NCI-H2196 (cell line): ENCODE results near the gene RYK.
"Not testable (repeated sequence)": the region's sequence is repeated elsewhere in the genome, so short reads cannot be mapped to it uniquely, and the experiment has no call there.

Experiments
- DNase-seq: peaks from one replicate; lab custom pipeline; 2025; ENCODE audit not compliant: unreplicated experiment; lab: John Stamatoyannopoulos, UW

RYK gene

DNA sequence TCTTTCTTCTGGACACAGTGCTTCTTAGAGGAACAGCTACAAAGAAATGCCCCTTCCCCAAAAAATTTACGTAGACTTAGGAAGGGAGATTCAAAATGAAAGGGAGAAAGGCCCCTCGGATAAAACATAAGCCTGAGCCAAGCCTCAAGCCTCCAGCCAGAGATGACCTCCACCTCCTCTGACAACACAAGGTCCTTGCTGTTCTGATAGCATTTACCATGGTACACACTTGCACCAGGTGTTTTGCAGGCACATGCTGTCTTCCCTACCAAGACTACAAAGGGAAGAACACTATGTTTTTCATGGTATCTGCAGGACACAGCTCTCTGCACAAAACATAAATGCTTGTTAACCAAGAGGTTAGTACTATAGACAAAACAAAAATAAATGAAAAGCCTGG is 27.8 kb downstream of the RYK start:
- DNase-seq: no peak

DNA sequence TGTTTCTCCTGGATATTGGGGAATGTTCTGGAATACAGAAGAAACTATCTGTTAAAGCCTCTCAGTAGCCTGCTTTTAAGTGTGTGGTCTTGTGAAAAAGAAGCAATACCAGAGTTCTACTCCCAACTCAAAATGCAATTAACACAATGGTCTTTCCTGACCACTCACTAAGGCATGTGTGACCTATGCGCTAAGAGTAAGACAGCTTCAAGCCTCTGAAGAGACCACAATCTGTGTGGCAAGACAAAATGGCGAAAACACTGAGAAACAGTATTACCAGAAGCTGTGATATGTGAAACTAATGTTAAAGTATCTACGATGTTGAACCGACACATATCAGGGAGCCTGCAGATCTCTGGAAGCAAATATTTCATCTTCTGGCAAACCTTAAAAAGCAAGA is 33.8 kb downstream of the RYK start:
- no peak for DNase-seq

DNA sequence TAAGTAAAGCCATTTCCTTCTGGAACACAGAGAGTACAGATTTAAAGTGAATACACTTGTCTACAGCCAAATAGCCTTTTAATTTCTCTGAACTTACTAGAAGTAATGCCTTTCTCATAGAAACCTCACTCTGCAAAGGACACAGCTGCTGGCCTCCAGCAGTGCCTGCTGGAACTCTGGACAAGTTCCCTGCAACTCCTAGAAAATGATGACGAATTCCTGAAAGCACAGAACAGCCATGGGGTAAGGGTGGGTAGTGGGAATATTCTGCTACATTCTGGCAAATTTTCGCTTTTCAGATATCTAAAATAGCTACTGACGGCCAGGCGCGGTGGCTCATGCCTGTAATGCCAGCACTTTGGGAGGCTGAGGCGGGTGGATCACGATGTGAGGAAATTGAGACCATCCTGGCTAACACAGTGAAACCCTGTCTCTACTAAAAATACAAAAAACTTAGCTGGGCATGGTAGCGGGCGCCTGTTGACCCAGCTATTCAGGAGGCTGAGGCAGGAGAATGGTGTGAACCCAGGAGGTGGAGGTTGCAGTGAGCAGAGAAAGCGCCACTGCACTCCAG is 34.4 kb downstream of the RYK start:
- no peak for DNase-seq

DNA sequence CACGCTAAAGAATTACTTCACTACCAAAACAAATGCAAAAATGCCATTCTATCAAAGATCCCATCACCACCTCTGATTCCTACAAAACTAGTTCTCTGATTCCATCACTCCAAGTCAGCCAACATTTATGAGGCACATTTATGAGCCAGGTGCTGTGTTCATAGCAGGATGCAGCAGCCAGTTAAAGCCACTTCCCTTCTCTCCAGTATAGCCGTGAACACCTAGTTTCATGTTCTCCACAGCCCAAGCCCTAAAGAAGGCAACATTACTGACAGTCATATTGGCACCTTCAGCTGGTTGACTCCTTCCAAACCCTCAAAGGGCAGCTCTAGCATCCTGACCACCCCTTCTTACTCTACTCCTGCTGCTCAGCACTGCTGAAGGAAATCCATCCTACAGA is 36.4 kb downstream of the RYK start:
- no peak for DNase-seq

DNA sequence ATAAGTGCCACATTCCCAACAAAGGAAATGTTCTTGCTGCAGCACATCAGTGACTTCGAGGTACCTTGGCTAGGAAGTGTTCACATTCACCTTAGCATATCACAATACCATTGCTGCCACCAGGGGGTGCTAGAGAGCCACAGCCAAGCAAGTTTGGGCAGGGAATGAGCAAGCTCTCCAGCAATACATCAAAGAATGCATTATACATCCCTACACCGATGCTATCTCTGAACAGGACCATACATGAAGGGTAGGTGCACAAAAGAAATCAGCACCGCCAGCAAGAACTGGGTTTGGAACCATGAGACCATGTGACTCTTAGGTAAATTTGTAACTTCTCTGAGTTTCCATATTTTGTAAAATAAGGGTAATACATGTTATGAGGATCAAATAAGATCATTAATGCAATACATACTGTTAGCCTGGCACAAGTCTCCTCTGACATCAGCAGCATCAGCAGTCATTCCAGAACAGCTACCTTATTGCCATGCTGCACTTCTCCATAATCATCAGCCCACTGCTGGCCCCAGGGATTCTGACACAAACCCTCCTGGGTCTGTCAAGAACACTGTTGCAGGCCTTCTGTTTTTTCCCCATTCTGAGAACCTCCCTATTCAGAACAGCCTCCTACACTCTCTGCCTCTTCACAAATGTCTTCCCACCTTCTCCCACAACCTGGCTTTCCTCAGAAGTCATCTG is 37.5 kb downstream of the RYK start:
- peak; percentile 92 for DNase-seq

DNA sequence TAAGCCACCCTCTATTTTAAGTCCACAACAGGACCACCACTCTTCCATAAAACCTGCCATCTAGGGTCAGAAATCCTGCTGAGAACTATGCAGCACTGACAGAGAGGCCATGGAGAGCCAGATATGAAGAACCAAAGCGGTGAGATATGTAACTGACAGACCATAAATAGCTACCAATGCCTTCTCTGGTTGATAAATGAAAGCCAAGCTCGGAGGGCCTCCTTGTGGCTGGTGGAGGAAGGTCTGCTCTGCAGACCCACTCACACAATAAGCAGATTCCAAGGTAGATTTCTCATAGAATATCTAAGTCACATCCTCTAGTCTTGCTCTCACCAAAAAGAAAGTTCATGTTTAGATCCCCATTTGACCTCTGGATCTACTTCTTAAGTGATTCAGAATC is 38.9 kb downstream of the RYK start:
- DNase-seq: peak; percentile 55

DNA sequence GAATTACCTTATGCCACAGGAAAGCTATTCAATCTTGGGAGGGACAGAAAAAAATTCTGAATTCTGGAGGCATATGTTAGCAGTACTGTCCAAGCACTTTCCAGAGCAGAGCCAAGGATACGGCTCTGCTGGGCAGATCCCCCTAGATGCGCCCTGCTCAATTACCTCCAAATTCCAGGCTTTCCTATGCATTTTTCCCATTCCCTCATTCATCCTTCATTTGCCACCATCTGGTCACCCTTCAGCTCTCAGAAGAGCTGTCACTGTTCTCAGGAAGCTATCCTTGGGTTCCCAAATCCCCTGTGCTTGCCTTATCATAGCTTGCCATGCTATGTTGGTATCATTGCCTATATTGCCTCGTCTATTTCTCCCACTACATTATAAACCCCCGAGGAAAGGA is 45.2 kb downstream of the RYK start:
- DNase-seq: no peak

DNA sequence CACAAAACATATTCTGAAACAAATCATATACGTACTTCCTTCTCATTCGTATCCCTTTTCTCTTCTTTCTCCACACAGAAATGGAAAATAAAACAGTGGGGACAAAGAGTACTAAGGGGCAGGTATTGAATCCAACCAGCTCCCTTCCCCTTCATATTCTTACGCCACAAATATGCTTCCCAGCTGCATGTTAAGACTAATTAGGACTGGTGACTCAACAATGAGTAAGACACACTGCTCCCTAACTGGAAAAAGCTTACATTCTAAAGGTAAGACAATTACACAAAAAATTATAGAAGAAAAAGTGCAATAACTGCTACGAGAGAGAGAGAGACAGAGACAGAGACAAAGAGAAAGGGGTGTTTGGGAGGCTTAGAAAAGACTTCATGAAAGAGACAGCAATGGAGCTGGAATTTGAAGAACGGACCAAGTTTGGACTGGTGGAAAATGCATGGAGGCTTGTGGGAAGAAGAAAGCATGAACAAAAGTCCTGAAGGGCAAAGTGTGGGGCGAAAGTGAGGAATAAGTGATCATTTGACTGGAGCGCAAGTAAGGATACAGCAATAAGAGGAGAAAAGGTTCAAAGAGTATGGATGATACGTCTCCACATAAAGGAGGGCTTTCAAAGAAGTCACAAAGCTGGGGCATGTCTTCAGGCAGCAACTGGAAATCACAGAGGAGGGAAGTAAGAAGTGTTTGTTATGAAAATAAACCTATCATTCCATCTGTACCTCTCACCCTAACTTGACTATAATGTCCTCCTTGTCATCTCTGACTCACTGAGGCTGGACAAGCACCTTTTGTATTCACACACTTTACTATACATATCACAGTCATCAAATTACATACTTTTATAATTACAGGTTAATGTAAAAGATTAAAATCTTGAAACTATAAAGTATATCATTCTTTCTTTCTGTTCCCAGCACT is 49.2 kb downstream of the RYK start:
- DNase-seq: no peak

DNA sequence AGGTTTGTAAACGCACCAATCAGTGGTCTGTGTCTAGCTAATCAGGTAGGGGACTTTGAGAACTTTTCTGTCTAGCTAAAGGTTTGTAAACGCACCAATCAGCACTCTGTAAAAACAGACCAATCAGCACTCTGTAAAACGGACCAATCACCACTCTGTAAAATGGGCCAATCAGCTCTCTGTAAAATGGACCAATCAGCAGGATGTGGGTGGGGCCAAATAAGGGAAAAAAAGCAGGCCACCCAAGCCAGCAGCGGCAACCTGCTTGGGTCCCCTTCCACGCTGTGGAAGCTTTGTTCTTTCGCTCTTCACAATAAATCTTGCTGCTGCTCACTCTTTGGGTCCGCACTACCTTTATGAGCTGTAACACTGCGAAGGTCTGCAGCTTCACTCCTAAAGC is 50.8 kb downstream of the RYK start:
- DNase-seq: not testable (repeated sequence)

DNA sequence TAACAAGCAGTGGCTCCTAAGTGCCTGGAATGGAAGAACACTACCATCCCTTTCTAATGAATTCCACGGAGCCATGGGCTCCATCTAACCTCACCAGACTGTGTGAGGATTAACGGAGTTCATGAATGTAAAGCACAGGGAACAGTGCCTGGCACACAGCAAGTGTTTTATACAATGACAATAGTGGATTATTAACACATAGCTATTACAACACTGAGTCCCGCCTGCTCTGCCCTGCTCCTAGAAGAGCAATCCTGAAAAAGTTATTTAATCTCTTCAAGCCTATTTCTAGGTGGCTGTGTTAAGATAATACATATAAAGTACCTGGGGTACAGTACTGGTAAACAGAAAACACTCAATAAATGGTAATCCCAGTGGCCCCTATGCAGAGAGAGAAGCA is 51.4 kb downstream of the RYK start:
- DNase-seq: no peak

DNA sequence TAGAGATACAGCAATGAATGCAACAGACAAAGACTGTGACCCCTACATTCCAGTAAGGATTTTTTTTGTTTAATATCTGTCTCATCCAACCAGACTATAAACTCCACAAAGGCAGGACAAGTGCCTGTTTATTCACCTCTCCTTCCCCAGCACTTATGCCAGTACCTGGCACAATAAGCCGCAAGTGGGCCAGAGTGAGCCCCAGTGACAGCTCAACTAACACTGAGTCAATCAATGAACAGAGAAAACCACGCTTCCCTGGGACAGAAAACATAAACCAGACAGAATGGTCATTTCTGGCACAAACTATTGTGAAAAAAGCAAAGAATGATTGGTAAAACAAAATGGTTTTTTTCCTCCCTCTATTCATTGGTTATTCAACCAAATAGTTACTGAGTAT is 52.2 kb downstream of the RYK start:
- no peak for DNase-seq

DNA sequence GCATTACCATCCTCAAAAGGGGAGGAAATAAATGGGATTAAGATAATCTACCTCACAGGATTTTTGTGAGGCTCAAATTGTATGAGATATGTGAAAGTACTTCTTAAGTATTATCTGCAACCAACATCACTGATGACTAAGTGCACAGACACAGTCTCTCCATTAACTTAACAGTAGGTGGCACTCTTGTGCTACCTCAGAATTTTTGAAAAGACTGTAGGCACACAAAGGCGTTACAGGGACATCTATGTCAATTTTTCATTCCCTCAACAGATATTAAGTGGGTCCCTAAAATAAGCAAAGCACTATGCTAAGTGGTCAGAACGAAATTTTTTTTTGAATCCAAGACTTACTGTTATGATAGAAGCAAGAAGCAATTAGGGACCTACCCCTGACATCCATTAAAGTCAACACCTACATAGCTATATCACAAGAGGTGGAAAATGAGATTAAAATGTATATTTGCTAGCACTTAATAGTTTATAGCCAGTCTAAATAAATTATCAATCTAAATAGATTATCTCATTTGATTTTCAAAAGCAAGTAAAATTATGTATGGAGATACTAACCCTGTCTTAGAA is 52.9 kb downstream of the RYK start:
- peak; percentile 60 for DNase-seq

DNA sequence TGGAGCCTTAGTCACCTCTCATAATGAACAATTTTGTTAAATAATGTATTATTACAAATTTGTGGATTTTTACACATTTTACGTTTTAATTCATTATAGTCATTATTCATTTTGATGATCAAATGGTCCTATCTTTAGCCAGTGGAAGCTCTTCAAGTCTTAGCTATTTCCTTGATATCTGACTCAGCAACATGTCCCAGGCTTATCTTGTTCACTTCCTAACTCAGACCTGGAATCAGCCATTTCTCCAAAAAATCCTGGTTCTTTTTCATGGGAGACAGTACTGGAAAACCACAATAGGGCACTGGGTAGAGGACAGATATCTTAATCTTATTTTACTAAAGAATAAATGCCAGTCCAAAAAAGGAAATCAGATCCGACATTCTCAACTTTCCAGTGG is 56.4 kb downstream of the RYK start:
- DNase-seq: no peak

DNA sequence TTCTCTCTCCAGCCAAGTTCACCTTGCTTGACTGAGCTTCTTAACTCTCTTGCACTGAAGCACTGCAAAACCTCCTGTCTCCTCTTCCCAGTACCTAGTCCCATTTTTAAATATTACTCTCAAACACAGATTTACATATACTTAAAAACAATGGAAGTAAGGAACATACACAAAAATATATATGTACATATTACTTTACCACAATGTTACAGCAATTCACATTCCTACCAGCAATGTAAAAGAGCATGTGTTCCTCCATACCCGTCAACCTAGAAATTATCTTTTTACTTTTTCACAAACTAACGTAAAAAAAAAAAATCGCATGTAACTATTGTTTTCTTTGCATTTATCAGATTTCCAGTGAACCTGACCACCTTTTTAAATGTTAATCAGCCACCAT is 60.4 kb downstream of the RYK start:
- DNase-seq: no peak

DNA sequence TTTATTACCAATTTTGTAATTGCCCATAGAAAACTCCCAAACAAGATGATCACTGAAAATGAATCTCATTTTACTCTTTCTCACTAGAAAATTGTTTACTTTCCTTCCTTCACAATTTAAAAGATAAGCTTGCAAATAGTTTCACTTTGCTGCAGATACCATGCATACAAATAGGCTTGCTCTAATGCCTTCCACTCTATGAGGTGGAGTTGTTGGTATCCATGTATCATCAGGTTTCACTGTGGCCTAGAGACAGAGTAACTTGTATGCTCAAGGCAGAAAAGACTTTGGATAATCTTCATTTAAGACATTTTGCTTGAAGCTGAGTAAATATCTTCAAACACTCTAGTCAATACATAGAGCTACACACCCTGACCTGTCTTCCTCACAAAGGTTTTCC is 60.8 kb downstream of the RYK start:
- DNase-seq: no peak

DNA sequence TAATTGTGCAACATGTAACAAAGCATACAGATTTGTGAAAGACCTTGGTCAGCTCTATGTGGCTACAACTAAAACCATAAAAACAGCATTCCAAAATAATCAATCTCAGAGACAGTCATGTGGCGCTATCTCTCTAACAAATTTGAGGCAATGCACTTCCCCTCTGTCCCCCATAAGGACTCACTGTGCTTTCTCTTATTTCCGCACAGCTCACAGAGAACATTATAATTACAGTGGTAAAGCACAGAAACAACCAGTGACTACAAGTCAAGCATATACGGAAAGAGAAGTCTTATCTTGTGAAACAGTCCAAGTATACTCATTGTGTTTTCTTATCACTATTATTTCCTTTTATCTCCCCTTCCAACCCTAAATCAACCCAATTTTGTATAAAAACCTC is 64.3 kb downstream of the RYK start:
- DNase-seq: no peak

DNA sequence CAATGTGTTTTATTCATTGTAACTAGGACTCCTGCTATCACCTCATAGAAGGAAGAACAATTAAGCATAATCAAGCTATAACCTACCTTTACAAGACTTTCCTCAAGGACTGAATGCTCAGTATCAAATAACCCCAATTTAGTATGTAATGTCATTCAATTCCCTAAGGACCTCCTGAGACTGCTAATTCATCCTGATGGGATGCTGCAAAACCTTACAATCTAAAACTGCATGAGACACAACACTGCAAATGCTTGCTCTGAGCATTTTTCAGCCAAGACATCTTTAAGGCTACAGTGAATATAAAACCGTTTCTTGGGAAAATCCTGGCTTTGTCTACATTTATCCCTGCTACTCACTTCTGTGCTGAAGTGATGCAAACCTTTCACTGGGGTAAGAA is 69.9 kb downstream of the RYK start:
- no peak for DNase-seq

DNA sequence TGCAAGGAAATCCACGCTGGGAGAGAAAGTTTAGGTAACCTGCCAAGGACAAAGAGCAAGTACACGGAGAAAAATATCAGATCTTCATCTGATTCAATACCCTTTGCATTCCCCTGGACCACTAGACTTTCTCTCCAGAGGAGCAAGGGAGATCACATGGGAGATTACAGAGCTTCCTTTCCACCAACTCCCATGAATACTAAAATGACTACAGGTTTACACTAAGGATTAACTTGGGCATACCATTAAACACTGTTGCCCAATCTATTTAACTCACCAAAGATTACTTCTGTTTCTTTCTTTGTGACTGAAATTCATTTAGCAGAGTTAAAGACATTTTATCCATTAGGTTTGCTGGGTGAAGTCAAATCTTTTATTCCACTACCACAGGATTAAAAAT is 71.2 kb downstream of the RYK start:
- no peak for DNase-seq

DNA sequence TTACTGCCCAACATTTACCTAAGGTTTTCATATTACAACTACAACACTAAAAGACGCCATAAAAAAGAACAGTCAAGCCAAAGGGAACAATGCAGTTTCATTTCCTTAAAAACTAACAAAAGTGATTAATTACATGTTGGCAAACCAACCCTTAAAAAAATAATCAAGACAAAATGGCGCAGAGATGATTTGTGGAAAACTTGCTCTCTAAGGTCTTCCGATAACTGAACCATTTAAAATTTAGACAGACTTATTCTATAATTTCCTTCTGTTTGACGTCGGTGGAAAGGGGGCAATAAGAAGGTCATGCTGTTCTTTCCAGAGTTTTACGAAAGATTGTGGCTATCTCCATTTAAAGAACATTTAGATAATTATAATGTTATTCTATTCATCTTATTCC is 87.6 kb downstream of the RYK start:
- no peak for DNase-seq

DNA sequence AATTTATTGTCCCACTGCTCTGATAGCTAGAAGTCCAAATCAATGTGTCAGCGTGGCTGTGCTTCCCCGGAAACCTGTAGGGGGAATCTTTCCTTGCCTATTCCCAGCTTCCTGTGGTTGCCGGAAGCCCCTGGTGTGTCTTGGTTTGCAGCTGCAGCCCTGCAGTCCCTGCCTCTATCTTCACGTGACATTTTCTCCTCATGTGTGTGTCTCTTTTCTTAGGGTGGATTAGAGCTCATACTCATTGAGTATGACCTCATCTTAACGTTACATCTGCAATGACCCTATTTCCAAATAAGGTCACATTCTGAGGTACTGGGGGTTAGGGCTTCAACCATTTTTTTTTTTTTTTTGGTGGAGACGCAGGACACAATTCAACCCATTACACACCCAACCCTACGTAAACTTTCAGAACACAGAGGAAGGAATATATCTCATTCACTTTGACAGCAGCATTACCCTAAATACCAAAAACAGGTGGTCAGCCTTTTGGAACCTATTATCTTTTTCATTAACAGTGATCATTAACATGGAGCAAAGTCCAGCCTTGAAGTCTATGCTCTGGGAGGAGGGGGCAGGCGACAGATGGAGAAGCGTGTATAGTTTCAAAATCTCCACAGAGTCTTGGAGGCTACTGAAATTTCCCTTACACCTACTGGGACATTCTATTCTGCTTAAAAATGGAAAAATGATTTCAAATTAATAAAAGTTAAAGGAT is 88.6 kb downstream of the RYK start:
- DNase-seq: no peak

DNA sequence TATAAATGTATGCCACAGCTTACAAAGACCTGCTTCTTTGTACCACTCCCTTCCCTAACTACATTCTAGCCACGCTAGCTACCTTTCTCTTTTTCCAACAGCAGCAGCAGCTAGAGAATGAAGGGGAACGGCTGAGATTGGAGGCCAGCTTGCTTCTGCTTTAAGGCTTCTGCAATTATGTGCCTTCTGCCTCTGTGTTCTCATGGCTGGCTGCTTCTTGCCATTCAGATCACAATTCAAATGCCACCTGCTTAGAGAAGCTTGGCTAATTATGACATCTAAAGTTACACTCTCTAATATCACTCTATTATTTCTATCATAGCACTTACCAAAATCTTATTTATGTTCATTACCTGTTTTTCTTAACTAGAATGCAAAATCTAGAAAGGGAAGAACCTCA is 95.2 kb downstream of the RYK start:
- no peak for DNase-seq
